Stimulated activated CD8-positive, alpha-beta memory T cell treated with anti-CD3 and anti-CD28 coated beads, Interleukin-15, amount 100 ng/mL, for 48 hours (primary cell): ENCODE results near the gene USP11.

Experiments used
- DNase-seq, 2 donors: peaks; one replicate each; pipeline ENCODE4 v3.0.0-alpha.2; 2020; ENCODE audit warnings: low read depth in 2 of 2

The USP11 gene

GRCh38 chrX:47232803-47233332 lies at the start of gene USP11:
TSS of gene USP11 (plus strand) at chrX:47233009. CDS start at chrX:47233044, 35 bp downstream.
- DNase-seq = peak in 1 of 2 donors; percentile 41

GRCh38 chrX:47184486-47184885 lies 48.3 kb upstream of the USP11 start:
- no peak for DNase-seq

- DNase-seq = no peak
These were observed 47.6 kb upstream of the USP11 start for GRCh38 chrX:47185241-47185640.

GRCh38 chrX:47186096-47186740 lies 46.6 kb upstream of the USP11 start:
- DNase-seq = no peak

DNA sequence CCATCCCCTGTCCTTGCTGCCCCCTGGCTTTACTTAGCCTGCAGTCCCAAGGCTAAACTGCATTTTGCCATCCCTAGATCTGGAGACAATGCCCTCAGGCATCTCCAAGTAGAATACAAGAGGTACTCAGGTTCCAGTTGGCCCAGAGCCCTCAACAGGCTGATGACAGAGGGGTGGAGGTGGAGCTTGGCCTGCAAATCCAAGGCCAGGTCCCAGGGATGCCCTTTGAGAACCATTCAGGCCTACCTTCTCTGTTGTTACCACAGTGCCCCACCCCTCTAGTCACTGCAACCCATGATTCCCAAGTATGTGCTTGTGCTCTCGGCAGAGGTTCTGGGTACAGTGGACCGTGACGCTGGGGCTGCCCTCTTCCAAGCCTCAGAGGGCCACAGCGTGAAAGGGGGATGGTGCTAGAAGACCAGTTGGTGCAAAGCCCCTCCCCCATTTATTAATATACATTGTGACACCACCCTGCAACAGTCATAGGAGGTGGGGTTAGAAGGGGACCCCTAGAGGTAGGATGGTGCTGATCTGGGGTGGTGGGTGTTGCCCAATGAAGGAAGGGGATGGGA lies 45.6 kb upstream of the USP11 start:
- no peak for DNase-seq

- no peak for DNase-seq
These were observed 42.9 kb upstream of the USP11 start for GRCh38 chrX:47189906-47190305.

DNA sequence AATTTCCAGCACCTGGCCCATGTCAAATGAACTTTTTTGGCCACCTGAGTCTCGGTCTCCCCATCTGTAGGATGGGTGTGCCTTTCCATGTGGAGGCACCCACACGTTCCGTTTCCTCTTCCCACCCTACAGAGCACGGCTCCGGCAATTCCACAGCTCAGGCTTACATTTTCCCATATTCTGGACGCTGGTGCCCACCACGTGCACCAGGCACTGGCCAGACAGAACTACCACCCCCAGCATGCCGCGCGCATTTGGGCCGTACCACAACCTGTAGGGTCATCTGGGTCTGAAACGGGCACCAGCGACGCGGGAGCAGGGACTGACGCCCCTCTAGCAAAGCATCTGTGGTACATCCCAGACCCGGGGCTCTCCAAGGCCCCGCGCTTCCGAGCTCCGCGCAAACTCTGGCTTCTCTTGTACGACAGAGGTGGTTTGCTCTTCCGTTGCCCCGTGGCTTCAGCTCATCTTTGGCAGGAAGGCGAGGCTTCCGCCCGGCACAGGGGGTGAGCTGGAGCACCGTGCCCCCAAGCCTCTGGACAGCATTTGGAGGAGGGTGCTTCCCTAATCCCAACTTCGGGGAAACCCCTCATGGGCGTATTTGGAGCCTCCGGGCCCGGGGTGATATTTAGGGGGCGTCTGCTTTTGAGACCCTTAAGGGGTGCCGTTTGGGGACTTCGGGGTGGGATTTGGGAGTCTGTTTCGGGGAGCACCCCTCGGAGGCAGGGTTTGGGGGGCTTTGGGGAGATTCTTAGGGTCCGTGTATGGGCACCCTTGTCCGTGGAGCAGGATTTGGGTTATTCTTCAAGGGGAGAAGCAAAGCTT lies 42.2 kb upstream of the USP11 start:
- peak; percentile 74 to 80 for DNase-seq

GRCh38 chrX:47191331-47191730 lies 41.5 kb upstream of the USP11 start:
- DNase-seq = peak; percentile 31 to 34

DNA sequence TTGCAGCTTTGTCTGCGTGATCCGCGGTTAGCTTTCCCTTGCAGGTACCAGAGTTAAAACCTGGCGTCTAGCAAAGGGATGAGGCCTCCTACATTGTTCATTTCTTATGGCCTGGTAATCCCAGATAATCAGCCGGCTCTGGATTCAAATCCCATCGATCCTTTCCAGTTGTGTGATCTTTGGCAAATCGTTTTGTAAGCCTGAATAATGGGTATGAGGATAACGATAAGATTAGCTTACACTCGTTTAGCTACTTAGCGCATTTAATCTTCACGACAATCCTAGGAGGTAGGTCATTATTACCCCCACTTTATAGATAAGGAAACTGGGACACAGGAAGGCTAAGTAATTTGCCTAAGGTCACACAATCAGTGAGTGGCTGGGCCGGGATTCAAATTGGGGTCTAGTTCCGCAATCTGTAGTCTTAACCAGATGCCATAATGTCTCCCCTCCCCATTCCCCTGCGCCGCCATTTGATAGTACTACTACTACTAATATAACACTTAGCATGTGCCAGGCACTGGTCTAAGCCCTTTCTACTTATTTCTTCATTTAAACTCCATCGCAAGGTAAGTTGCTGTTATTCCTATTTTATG lies 40.9 kb upstream of the USP11 start:
- DNase-seq = no peak

DNA sequence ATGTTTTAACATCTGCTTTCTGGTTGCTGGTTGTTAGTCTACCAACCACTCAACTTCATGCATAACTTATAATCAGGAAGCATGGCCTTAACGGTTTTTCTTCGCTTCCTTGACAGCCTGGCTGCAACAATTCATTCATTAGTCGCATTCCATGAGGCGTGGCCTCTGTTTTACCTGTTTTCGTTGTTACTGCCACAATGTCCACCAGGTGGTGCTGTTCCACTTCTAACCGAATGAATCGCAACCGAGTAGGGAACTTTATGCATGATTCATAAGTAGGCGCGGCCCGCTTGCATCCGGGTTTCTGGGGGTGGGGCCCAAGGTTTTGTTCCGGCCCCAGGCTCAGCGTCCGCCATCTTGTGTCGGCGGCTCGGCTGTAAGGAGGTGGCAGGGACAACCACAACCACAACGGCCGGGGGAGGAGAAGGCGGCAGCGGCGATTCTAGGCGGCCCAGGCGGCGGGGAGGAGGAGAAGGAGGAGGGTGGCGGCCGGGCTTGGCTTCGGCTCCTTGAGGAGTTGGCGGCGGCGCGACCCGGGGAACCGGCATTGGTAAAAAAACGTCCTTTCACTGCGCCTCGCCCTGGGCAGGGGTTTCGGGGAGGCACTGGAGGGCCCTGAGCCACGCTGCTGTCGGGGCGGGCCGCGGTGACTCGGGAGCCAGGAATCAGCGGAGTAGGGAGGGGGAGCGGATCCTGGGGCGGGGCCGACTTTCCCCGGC lies 39.2 kb upstream of the USP11 start, which contains the start of gene UBA1:
Gene UBA1 (plus strand): TSS at position 355 of the 719 bp plus-strand sequence. CDS start 4,974 bp downstream, outside the sequence.
- peak; percentile 81 to 93 for DNase-seq

GRCh38 chrX:47194194-47194787 lies 38.5 kb upstream of the USP11 start:
- no peak for DNase-seq

DNA sequence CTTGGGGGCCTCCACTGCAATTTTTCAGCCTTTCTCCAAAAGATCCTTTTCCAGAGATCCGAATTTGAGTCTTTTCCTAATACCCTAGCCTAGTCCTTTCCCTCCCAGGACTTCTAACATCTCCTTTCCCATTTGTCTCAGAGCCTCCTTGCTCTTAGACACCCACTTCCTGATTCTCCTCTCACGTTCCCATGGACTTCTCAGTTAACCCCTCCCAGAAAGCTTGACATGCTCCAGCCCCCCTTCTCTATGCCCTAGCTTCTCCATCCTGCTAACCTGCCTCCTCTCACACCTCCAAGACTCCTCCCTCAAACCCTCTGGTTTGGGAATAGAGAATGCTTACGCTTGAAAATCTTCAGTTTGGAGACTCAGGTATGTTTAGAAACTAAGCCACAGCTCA lies 36.7 kb upstream of the USP11 start:
- no peak for DNase-seq

GRCh38 chrX:47197526-47197925 lies 35.3 kb upstream of the USP11 start:
- DNase-seq = no peak

DNA sequence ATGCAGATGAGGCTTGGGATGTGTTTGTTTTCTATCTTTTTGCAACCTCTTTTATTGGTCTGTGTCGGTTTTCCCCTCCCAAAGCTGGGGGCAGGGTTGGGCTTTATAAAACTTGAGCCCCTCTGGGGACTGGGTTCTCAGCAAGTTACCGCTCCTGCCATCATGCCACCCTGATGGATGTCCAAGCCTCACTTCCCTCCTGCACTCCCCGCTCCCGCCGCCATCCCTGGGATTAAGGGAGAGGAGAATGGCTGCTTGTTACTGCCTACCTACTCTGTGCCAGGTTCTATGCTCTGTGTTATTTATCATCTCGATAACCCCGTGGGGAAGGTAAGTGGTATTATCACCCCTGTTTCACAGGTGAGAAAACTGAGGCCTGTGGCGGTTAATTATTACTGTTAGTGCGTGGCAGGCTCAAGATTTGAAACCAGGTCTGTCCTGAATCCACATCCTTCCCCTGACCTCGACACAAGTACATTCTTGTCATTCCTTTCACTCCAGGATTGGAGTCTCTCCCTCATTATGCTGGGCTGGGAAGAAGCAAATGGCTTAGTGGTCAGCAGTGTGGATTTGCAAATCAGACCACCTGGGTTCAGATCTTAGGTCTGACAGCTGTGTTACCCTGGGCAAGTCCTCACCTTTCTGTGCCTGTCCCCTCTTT lies 34.7 kb upstream of the USP11 start:
- no peak for DNase-seq

DNA sequence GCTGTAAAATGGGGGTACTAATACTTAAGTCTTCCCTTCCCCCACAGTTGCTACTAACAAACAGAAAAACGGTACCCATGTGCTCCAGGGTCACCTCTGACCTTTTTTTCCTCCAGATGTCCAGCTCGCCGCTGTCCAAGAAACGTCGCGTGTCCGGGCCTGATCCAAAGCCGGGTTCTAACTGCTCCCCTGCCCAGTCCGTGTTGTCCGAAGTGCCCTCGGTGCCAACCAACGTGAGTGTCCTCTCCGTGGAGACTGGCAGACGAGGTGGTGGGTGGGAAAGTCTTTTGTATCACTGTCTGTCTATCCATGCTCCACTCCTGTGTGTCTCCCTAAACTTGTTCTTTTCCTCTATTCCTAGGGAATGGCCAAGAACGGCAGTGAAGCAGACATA lies 34.1 kb upstream of the USP11 start:
- no peak for DNase-seq

DNA sequence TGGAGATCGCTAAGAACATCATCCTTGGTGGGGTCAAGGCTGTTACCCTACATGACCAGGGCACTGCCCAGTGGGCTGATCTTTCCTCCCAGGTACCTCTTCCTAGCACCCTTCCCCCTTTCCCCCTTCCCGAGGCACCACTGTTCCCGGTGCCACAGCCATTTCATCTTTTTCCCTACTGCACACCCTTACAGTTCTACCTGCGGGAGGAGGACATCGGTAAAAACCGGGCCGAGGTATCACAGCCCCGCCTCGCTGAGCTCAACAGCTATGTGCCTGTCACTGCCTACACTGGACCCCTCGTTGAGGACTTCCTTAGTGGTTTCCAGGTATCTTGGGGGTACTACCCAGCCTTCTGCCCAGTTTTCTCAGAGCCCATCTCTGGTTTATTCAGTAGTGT lies 33.5 kb upstream of the USP11 start:
- DNase-seq = no peak

DNA sequence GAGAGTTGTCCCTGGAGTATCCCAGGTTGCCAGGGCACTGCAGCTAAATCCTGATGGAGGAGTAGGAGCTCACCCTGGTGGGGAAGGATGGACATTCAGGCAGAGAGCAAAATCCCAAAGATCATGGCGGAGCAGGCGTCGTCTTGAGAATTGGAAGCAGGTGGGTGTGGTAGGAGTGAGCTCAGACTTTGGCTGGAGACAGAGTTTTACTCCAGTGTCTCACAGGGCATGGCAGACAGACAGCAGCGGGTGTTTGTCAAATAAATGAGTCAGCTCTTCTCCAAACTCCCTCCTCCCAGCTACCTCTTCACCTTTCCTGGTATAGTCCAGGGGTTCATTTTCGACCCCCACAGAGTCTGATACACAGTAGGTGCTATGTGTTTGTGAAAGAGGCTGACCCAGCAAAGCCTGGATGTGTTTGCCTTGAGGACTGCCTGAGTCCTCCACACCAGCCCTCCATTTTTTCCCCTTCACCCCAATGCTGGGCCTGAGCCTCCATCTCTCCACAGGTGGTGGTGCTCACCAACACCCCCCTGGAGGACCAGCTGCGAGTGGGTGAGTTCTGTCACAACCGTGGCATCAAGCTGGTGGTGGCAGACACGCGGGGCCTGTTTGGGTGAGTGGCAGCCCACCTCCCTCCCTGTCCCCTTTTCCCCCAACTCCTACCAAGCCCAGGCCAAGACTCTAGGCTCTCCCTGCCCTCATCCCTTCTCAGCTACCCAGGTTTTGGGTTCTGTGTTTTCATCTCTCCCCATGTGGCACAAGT lies 32.2 kb upstream of the USP11 start:
- DNase-seq = no peak

DNA sequence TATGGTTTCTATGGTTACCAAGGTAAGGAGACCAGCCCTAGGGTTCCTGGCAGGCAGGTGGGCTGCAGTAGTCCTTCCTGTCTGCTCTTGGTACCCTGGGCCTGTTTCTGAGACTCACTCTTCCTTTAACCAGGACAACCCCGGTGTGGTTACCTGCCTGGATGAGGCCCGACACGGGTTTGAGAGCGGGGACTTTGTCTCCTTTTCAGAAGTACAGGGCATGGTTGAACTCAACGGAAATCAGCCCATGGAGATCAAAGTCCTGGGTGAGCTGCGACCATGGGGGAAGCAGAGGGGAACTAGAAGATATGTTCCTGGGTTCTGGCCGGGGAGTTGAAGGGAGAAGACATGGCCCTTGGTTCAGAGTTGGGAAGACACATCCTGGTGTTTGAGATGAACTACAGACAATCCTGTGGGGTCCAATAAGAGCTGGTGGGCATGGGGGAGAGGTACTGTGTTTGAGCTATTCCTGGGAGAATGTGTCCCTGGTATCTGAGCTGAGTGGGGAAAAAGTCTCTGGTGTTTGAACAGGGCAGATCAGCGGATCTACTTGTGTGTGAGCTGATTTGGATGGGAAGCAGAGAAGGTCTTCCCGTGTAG lies 31.4 kb upstream of the USP11 start:
- DNase-seq = no peak

- DNase-seq = no peak
These were observed 30.5 kb upstream of the USP11 start for GRCh38 chrX:47202316-47202715.
